ENCODE results near the gene ZNF800.

DNA sequence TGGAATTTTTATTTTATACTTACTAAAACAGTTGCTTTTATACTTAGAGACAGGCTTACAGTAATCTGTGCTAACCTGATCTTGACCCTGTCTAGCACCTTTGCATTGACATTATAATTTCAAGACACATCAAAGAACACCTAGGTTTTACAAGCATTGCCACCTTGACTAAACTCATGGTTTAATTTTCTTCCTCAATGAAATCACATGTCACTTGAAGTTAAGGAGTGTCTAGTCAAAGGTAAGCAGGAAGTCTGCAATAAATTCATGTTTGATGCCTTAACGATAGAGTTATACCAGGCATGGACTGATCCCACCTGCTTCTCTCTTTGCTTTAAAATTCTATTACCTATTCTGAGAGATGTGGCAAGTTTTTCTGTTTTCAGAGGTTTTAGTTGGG is 62.4 kb downstream of the ZNF800 start:
- TF ChIP-seq, protein P1, sequence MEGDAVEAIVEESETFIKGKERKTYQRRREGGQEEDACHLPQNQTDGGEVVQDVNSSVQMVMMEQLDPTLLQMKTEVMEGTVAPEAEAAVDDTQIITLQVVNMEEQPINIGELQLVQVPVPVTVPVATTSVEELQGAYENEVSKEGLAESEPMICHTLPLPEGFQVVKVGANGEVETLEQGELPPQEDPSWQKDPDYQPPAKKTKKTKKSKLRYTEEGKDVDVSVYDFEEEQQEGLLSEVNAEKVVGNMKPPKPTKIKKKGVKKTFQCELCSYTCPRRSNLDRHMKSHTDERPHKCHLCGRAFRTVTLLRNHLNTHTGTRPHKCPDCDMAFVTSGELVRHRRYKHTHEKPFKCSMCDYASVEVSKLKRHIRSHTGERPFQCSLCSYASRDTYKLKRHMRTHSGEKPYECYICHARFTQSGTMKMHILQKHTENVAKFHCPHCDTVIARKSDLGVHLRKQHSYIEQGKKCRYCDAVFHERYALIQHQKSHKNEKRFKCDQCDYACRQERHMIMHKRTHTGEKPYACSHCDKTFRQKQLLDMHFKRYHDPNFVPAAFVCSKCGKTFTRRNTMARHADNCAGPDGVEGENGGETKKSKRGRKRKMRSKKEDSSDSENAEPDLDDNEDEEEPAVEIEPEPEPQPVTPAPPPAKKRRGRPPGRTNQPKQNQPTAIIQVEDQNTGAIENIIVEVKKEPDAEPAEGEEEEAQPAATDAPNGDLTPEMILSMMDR (conservative IDR thresholded peaks at IDR 0.05; ENCODE audit: low read depth, low read length) = no peak
- TF ChIP-seq EZH2 (IDR thresholded peaks at IDR 0.05; ENCODE audit: borderline replicate concordance, low read depth, low read length, poor library complexity, severe bottlenecking) = no peak

Data from A673 (cell line).